T follicular helper cell (primary cell): ENCODE measurements around the gene MRC1.

ENCODE experiments used
- DNase-seq: peaks from one replicate; pipeline ENCODE4 v3.0.0-alpha.2; 2020; ENCODE audit warnings: low read depth
- total RNA-seq, 2 experiments: gene quantifications; one replicate each; lab custom pipeline; 2026; lab: John Stamatoyannopoulos, UW

Gene MRC1
- total RNA-seq, result 0.22 to 0.54 reads per million in 2 experiments

- no peak for DNase-seq
Measured at GRCh38 chr10:17808971-17809841, at the start of gene MRC1. Gene MRC1, plus strand, starts transcription at chr10:17809348. Its CDS starts 118 bp downstream, at chr10:17809466.

GRCh38 chr10:17764142-17764541 is 45.0 kb upstream of the MRC1 start:
- no peak for DNase-seq

GRCh38 chr10:17765602-17766001 is 43.5 kb upstream of the MRC1 start:
- no peak for DNase-seq

GRCh38 chr10:17766731-17767130 is 42.4 kb upstream of the MRC1 start:
- DNase-seq, result no peak

- DNase-seq, result no peak
Measured at GRCh38 chr10:17768496-17768895, 40.7 kb upstream of the MRC1 start.

GRCh38 chr10:17768957-17769356 is 40.2 kb upstream of the MRC1 start:
- DNase-seq, result no peak

GRCh38 chr10:17771017-17771416 is 38.1 kb upstream of the MRC1 start:
- no peak for DNase-seq

GRCh38 chr10:17779784-17780183 is 29.4 kb upstream of the MRC1 start:
- no peak for DNase-seq

- DNase-seq, result no peak
Measured at GRCh38 chr10:17780727-17781126, 28.4 kb upstream of the MRC1 start.

GRCh38 chr10:17781856-17782255 is 27.3 kb upstream of the MRC1 start:
- no peak for DNase-seq

GRCh38 chr10:17782921-17783665 is 26.1 kb upstream of the MRC1 start:
- no peak for DNase-seq

- no peak for DNase-seq
Measured at GRCh38 chr10:17783751-17784150, 25.4 kb upstream of the MRC1 start.

- DNase-seq, result no peak
Measured at GRCh38 chr10:17784688-17785087, 24.5 kb upstream of the MRC1 start.

- no peak for DNase-seq
Measured at GRCh38 chr10:17785276-17785930, 23.7 kb upstream of the MRC1 start.

GRCh38 chr10:17787087-17787961 is 21.8 kb upstream of the MRC1 start:
- DNase-seq, result no peak

- no peak for DNase-seq
Measured at GRCh38 chr10:17788646-17789045, 20.5 kb upstream of the MRC1 start.

GRCh38 chr10:17789396-17789795 is 19.8 kb upstream of the MRC1 start:
- no peak for DNase-seq

- DNase-seq, result no peak
Measured at GRCh38 chr10:17790651-17791050, 18.5 kb upstream of the MRC1 start.

GRCh38 chr10:17792991-17793390 is 16.2 kb upstream of the MRC1 start:
- no peak for DNase-seq

GRCh38 chr10:17793823-17794644 is 15.1 kb upstream of the MRC1 start:
- DNase-seq, result no peak

- DNase-seq, result no peak
Measured at GRCh38 chr10:17795083-17795482, 14.1 kb upstream of the MRC1 start.
